Activated naive CD8-positive, alpha-beta T cell (primary cell): ENCODE results near the gene MRTFB.
A peak's percentile ranks its signal among the peaks of the same experiment; 100 is the strongest.
"Not testable (repeated sequence)": the region's sequence is repeated elsewhere in the genome, so short reads cannot be mapped to it uniquely, and the experiment has no call there.

Source experiments
- H3K27ac Mint-ChIP-seq: one replicate; pipeline ENCODE4 v1.8.0; 2021; ENCODE audit warnings: mixed read lengths
- H3K27me3 Mint-ChIP-seq: one replicate; pipeline ENCODE4 v1.8.0; 2021; ENCODE audit warnings: mixed read lengths
- H3K36me3 Mint-ChIP-seq: one replicate; pipeline ENCODE4 v1.8.0; 2021; ENCODE audit warnings: mixed read lengths
- H3K4me1 Mint-ChIP-seq: one replicate; pipeline ENCODE4 v1.8.0; 2021; ENCODE audit warnings: low read depth, mixed read lengths
- H3K4me3 Mint-ChIP-seq: one replicate; pipeline ENCODE4 v1.8.0; 2021; ENCODE audit warnings: mild to moderate bottlenecking, mixed read lengths
- H3K9me3 Mint-ChIP-seq: one replicate; pipeline ENCODE4 v1.8.0; 2021; ENCODE audit warnings: low read depth, mixed read lengths

Gene MRTFB

GRCh38 chr16:14070877-14071575, at the start of gene MRTFB:
Gene MRTFB, plus strand, starts transcription at chr16:14071319. Its CDS starts 69,288 bp downstream, at chr16:14140607.
- Mint-ChIP-seq H3K27ac (peak within 1 kb of the TSS; percentile 90), H3K36me3 (no peaks in the 10 kb centered on the region), H3K9me3 (no peaks in the 10 kb centered on the region), H3K4me3 (peak within 1 kb of the TSS; percentile 91), H3K4me1 (peaks cover 17% of the 10 kb centered on the region), H3K27me3 (peaks cover 4% of the 10 kb centered on the region)

GRCh38 chr16:14023526-14023925, 47.6 kb upstream of the MRTFB start:
- not testable (repeated sequence) for H3K4me1 Mint-ChIP-seq, H3K36me3 Mint-ChIP-seq, H3K4me3 Mint-ChIP-seq, H3K9me3 Mint-ChIP-seq, H3K27me3 Mint-ChIP-seq, H3K27ac Mint-ChIP-seq

GRCh38 chr16:14024283-14024682, 46.8 kb upstream of the MRTFB start:
- Mint-ChIP-seq H3K4me3 (no peak overlapping the region), H3K36me3 (peaks cover 2% of the 10 kb centered on the region), H3K9me3 (peaks cover 10% of the 10 kb centered on the region), H3K27ac (no peak overlapping the region), H3K4me1 (no peaks in the 10 kb centered on the region), H3K27me3 (peaks cover 10% of the 10 kb centered on the region)

- H3K4me1 Mint-ChIP-seq = no peaks in the 10 kb centered on the region
- H3K27ac Mint-ChIP-seq = no peak overlapping the region
- H3K9me3 Mint-ChIP-seq = peaks cover 10% of the 10 kb centered on the region
- peaks cover 2% of the 10 kb centered on the region for H3K36me3 Mint-ChIP-seq
- H3K27me3 Mint-ChIP-seq = peaks cover 10% of the 10 kb centered on the region
- no peak overlapping the region for H3K4me3 Mint-ChIP-seq
Measured at GRCh38 chr16:14026572-14027285, 44.4 kb upstream of the MRTFB start.

GRCh38 chr16:14028202-14028601, 42.9 kb upstream of the MRTFB start:
- Mint-ChIP-seq H3K9me3 (peaks cover 10% of the 10 kb centered on the region), H3K27ac (no peak overlapping the region), H3K27me3 (peaks cover 10% of the 10 kb centered on the region), H3K36me3 (peaks cover 2% of the 10 kb centered on the region), H3K4me3 (no peak overlapping the region), H3K4me1 (no peaks in the 10 kb centered on the region)

- Mint-ChIP-seq H3K36me3 (no peaks in the 10 kb centered on the region), H3K27ac (no peak overlapping the region), H3K4me3 (no peak overlapping the region), H3K9me3 (peaks cover 10% of the 10 kb centered on the region), H3K27me3 (peaks cover 7% of the 10 kb centered on the region), H3K4me1 (no peaks in the 10 kb centered on the region)
Measured at GRCh38 chr16:14029658-14030057, 41.5 kb upstream of the MRTFB start.

- no peak overlapping the region for H3K27ac Mint-ChIP-seq
- H3K9me3 Mint-ChIP-seq = no peaks in the 10 kb centered on the region
- H3K4me3 Mint-ChIP-seq = no peak overlapping the region
- no peaks in the 10 kb centered on the region for H3K36me3 Mint-ChIP-seq
- H3K4me1 Mint-ChIP-seq = no peaks in the 10 kb centered on the region
- no peaks in the 10 kb centered on the region for H3K27me3 Mint-ChIP-seq
Measured at GRCh38 chr16:14035092-14035491, 36.0 kb upstream of the MRTFB start.

- Mint-ChIP-seq H3K27ac (no peak overlapping the region), H3K4me3 (no peak overlapping the region), H3K4me1 (peaks cover 3% of the 10 kb centered on the region), H3K27me3 (no peaks in the 10 kb centered on the region), H3K9me3 (no peaks in the 10 kb centered on the region), H3K36me3 (no peaks in the 10 kb centered on the region)
Measured at GRCh38 chr16:14036889-14037288, 34.2 kb upstream of the MRTFB start.

GRCh38 chr16:14037960-14038359, 33.2 kb upstream of the MRTFB start:
- no peaks in the 10 kb centered on the region for H3K27me3 Mint-ChIP-seq
- H3K4me3 Mint-ChIP-seq = no peak overlapping the region
- H3K9me3 Mint-ChIP-seq = no peaks in the 10 kb centered on the region
- H3K36me3 Mint-ChIP-seq = no peaks in the 10 kb centered on the region
- no peak overlapping the region for H3K27ac Mint-ChIP-seq
- H3K4me1 Mint-ChIP-seq = peaks cover 3% of the 10 kb centered on the region

GRCh38 chr16:14041164-14041563, 30.0 kb upstream of the MRTFB start:
- Mint-ChIP-seq H3K4me3 (no peak overlapping the region), H3K36me3 (no peaks in the 10 kb centered on the region), H3K27ac (no peak overlapping the region), H3K27me3 (no peaks in the 10 kb centered on the region), H3K4me1 (peaks cover 3% of the 10 kb centered on the region), H3K9me3 (no peaks in the 10 kb centered on the region)

- Mint-ChIP-seq H3K9me3 (no peaks in the 10 kb centered on the region), H3K36me3 (no peaks in the 10 kb centered on the region), H3K27ac (no peak overlapping the region), H3K4me3 (no peak overlapping the region), H3K4me1 (peaks cover 3% of the 10 kb centered on the region), H3K27me3 (peaks cover 3% of the 10 kb centered on the region)
Measured at GRCh38 chr16:14042706-14043105, 28.4 kb upstream of the MRTFB start.

- H3K9me3 Mint-ChIP-seq = no peaks in the 10 kb centered on the region
- H3K36me3 Mint-ChIP-seq = no peaks in the 10 kb centered on the region
- peaks cover 3% of the 10 kb centered on the region for H3K27me3 Mint-ChIP-seq
- peaks cover 3% of the 10 kb centered on the region for H3K4me1 Mint-ChIP-seq
- H3K4me3 Mint-ChIP-seq = no peak overlapping the region
- H3K27ac Mint-ChIP-seq = no peak overlapping the region
Measured at GRCh38 chr16:14043278-14043677, 27.8 kb upstream of the MRTFB start.

- no peaks in the 10 kb centered on the region for H3K9me3 Mint-ChIP-seq
- peaks cover 3% of the 10 kb centered on the region for H3K4me1 Mint-ChIP-seq
- H3K27ac Mint-ChIP-seq = no peak overlapping the region
- no peaks in the 10 kb centered on the region for H3K36me3 Mint-ChIP-seq
- H3K4me3 Mint-ChIP-seq = no peak overlapping the region
- H3K27me3 Mint-ChIP-seq = peaks cover 3% of the 10 kb centered on the region
Measured at GRCh38 chr16:14043793-14044192, 27.3 kb upstream of the MRTFB start.

GRCh38 chr16:14047121-14047859, 23.8 kb upstream of the MRTFB start:
- not testable (repeated sequence) for H3K27ac Mint-ChIP-seq, H3K27me3 Mint-ChIP-seq, H3K36me3 Mint-ChIP-seq, H3K4me3 Mint-ChIP-seq, H3K4me1 Mint-ChIP-seq, H3K9me3 Mint-ChIP-seq

GRCh38 chr16:14050291-14051027, 20.7 kb upstream of the MRTFB start:
- no peaks in the 10 kb centered on the region for H3K4me1 Mint-ChIP-seq

More at GRCh38 chr16:14050291-14051027, 20.7 kb upstream of the MRTFB start:
- Mint-ChIP-seq H3K36me3 (no peaks in the 10 kb centered on the region), H3K27me3 (peaks cover 5% of the 10 kb centered on the region), H3K4me3 (no peak overlapping the region), H3K9me3 (no peaks in the 10 kb centered on the region), H3K27ac (no peak overlapping the region)
